CD4-positive, CD25-positive, alpha-beta regulatory T cell (primary cell): ENCODE data around the gene AP1S1. TPM values are rescaled to one million over a fixed set of nuclear protein-coding genes. Genes with fewer than 3 reads are reported as not detected.
"Not testable (repeated sequence)": the region's sequence is repeated elsewhere in the genome, so short reads cannot be mapped to it uniquely, and the experiment has no call there.

Source experiments
- ATAC-seq, 2 donors: fragments of 150-1000 bp; cut with Tn5 transposase; one replicate each; pipeline ENCODE4 v1.10.0; 2021; ENCODE audit warnings: low read depth in 2 of 2, moderate number of reproducible peaks in 2 of 2, moderate library complexity in 1 of 2
- DNase-seq, 3 donors: peaks; one replicate each; pipeline versions ENCODE4 v3.0.0 to v3.0.0-alpha.2; 2012 to 2022; ENCODE audit warnings: mixed read lengths in 1 of 3
- H3K27ac ChIP-seq: one replicate; pipeline ENCODE4 v1.7.0; 2013; ENCODE audit warnings: mild to moderate bottlenecking, low read length; ENCODE audit not compliant: insufficient read depth, poor library complexity, severe bottlenecking
- H3K27me3 ChIP-seq: one replicate; pipeline ENCODE4 v1.7.0; 2013; ENCODE audit warnings: low read length; ENCODE audit not compliant: control insufficient read depth, insufficient read depth
- H3K36me3 ChIP-seq: one replicate; pipeline ENCODE4 v1.7.0; 2013; ENCODE audit warnings: mild to moderate bottlenecking, low read length, moderate library complexity; ENCODE audit not compliant: control insufficient read depth, insufficient read depth
- H3K4me1 ChIP-seq: 2 replicates; pipeline ENCODE4 v1.7.0; 2013; ENCODE audit warnings: mild to moderate bottlenecking, low read length; ENCODE audit not compliant: insufficient read depth, control insufficient read depth, poor library complexity, severe bottlenecking
- H3K4me3 ChIP-seq: one replicate; pipeline ENCODE4 v1.7.0; 2013; ENCODE audit warnings: low read depth, mild to moderate bottlenecking, low read length, moderate library complexity
- H3K9me3 ChIP-seq, 2 experiments: 1 replicate in 1 of 2; 2 replicates in 1 of 2; pipeline ENCODE4 v1.7.0; 2013; ENCODE audit warnings: low read length in 2 of 2, mild to moderate bottlenecking in 1 of 2, moderate library complexity in 1 of 2; ENCODE audit not compliant: control insufficient read depth in 2 of 2
- H3K27ac Mint-ChIP-seq, 3 donors: one replicate each; pipeline ENCODE4 v1.8.0; 2020 to 2022; ENCODE audit warnings: mild to moderate bottlenecking in 3 of 3, mixed read lengths in 3 of 3, moderate library complexity in 2 of 3
- H3K27me3 Mint-ChIP-seq: one replicate; pipeline ENCODE4 v1.8.0; 2022; ENCODE audit warnings: mild to moderate bottlenecking, mixed read lengths
- H3K36me3 Mint-ChIP-seq: one replicate; pipeline ENCODE4 v1.8.0; 2020; ENCODE audit warnings: mixed read lengths
- H3K4me1 Mint-ChIP-seq, 4 donors: one replicate each; pipeline ENCODE4 v1.8.0; 2020 to 2022; ENCODE audit warnings: mixed read lengths in 4 of 4, mild to moderate bottlenecking in 1 of 4
- H3K4me3 Mint-ChIP-seq, 4 donors: one replicate each; pipeline ENCODE4 v1.8.0; 2020 to 2022; ENCODE audit warnings: mild to moderate bottlenecking in 4 of 4, mixed read lengths in 4 of 4, moderate library complexity in 3 of 4
- H3K9me3 Mint-ChIP-seq, 7 donors: one replicate each; pipeline ENCODE4 v1.8.0; 2020 to 2022; ENCODE audit warnings: mixed read lengths in 7 of 7, mild to moderate bottlenecking in 3 of 7, moderate library complexity in 2 of 7
- polyA plus RNA-seq, 4 donors: library from polyadenylated mRNA; unstranded; fragments of 300-500 nt; fragmentation: Illumina TruSeq; gene quantifications; one replicate each; pipeline ENCODE4 v1.2.3, GENCODE V29; 2021
- total RNA-seq: library from RNA; stranded (reverse); gene quantifications from one replicate; pipeline ENCODE4 v1.2.3, GENCODE V29; 2022

AP1S1 gene
- total and polyA plus RNA-seq, 5 donors from 2014 or later = 5.4 to 14.5 (median 7.1) TPM

GRCh38 chr7:101202603-101202918 lies 48.3 kb downstream of the AP1S1 start:
- Histone ChIP-seq H3K4me1 (peaks cover 4% of the 10 kb centered on the region), H3K27me3 (no peaks in the 10 kb centered on the region), H3K9me3 (no peaks in the 10 kb centered on the region), H3K36me3 (no peaks in the 10 kb centered on the region), H3K4me3 (no peak overlapping the region), H3K27ac (no peak overlapping the region)
- H3K36me3 Mint-ChIP-seq = no peaks in the 10 kb centered on the region
- ATAC-seq (no peak), DNase-seq (no peak)
- H3K9me3 Mint-ChIP-seq = peaks cover 0 to 2% (median 0%) of the 10 kb centered on the region in 7 donors
- peaks cover 44% of the 10 kb centered on the region for H3K27me3 Mint-ChIP-seq
- no peak overlapping the region for H3K27ac Mint-ChIP-seq
- H3K4me1 Mint-ChIP-seq = peaks cover 0 to 8% (median 3%) of the 10 kb centered on the region in 4 donors
- H3K4me3 Mint-ChIP-seq = no peak overlapping the region

- not testable (repeated sequence) for H3K4me3 ChIP-seq
These were observed 49.8 kb downstream of the AP1S1 start for GRCh38 chr7:101203740-101204738.

GRCh38 chr7:101205901-101206664 lies 51.8 kb downstream of the AP1S1 start:
- no peak overlapping the region for H3K4me3 ChIP-seq
- DNase-seq (no peak), ATAC-seq (no peak)
- H3K9me3 ChIP-seq = no peaks in the 10 kb centered on the region
- peaks cover 4% of the 10 kb centered on the region for H3K4me1 ChIP-seq
- no peaks in the 10 kb centered on the region for H3K27me3 ChIP-seq
- Mint-ChIP-seq H3K27ac (no peak overlapping the region), H3K9me3 (peaks cover 0 to 2% (median 0%) of the 10 kb centered on the region in 7 donors), H3K4me3 (no peak overlapping the region), H3K4me1 (peaks cover 0 to 8% (median 2%) of the 10 kb centered on the region in 4 donors), H3K36me3 (peaks cover 4% of the 10 kb centered on the region), H3K27me3 (peaks cover 25% of the 10 kb centered on the region)
- H3K27ac ChIP-seq = no peak overlapping the region
- no peaks in the 10 kb centered on the region for H3K36me3 ChIP-seq

More at GRCh38 chr7:101203740-101204738, 49.8 kb downstream of the AP1S1 start:
- not testable (repeated sequence) for H3K9me3 ChIP-seq, H3K4me1 Mint-ChIP-seq, ATAC-seq, H3K9me3 Mint-ChIP-seq, H3K27ac ChIP-seq, H3K27me3 ChIP-seq, H3K4me1 ChIP-seq, H3K36me3 Mint-ChIP-seq, H3K36me3 ChIP-seq
- Mint-ChIP-seq H3K27me3 (peaks cover 39% of the 10 kb centered on the region), H3K4me3 (peak overlapping the region; percentile 66 to 81 (median 75)), H3K27ac (peak overlapping the region in 1 of 3 donors; percentile 76)
- DNase-seq = peak in 2 of 3 donors; percentile 20 to 21

GRCh38 chr7:101206665-101207042 lies 52.4 kb downstream of the AP1S1 start:
- Histone ChIP-seq H3K4me3 (no peak overlapping the region), H3K9me3 (no peaks in the 10 kb centered on the region), H3K27me3 (no peaks in the 10 kb centered on the region), H3K36me3 (no peaks in the 10 kb centered on the region), H3K27ac (no peak overlapping the region), H3K4me1 (peaks cover 3% of the 10 kb centered on the region)
- H3K36me3 Mint-ChIP-seq = peaks cover 4% of the 10 kb centered on the region
- H3K27ac Mint-ChIP-seq = no peak overlapping the region
- peaks cover 19% of the 10 kb centered on the region for H3K27me3 Mint-ChIP-seq
- H3K4me3 Mint-ChIP-seq = no peak overlapping the region
- DNase-seq = no peak
- ATAC-seq = no peak
- H3K9me3 Mint-ChIP-seq = peaks cover 0 to 2% (median 0%) of the 10 kb centered on the region in 7 donors
- peaks cover 0 to 8% (median 2%) of the 10 kb centered on the region in 4 donors for H3K4me1 Mint-ChIP-seq

GRCh38 chr7:101207459-101207858 lies 53.2 kb downstream of the AP1S1 start:
- Mint-ChIP-seq H3K27ac (peak overlapping the region in 2 of 3 donors; percentile 6 to 15), H3K4me3 (no peak overlapping the region), H3K36me3 (peaks cover 4% of the 10 kb centered on the region), H3K9me3 (peaks cover 0 to 2% (median 0%) of the 10 kb centered on the region in 7 donors), H3K4me1 (peaks cover 0 to 8% (median 2%) of the 10 kb centered on the region in 4 donors), H3K27me3 (peaks cover 14% of the 10 kb centered on the region)
- Histone ChIP-seq H3K27me3 (no peaks in the 10 kb centered on the region), H3K4me3 (no peak overlapping the region), H3K9me3 (no peaks in the 10 kb centered on the region), H3K27ac (no peak overlapping the region), H3K36me3 (no peaks in the 10 kb centered on the region), H3K4me1 (no peaks in the 10 kb centered on the region)
- ATAC-seq = no peak
- no peak for DNase-seq

- H3K36me3 ChIP-seq = peaks cover 3% of the 10 kb centered on the region
- H3K9me3 ChIP-seq = no peaks in the 10 kb centered on the region
- no peak overlapping the region for H3K27ac ChIP-seq
- no peaks in the 10 kb centered on the region for H3K4me1 ChIP-seq
- no peak overlapping the region for H3K4me3 ChIP-seq
- peaks cover 0 to under 1% (median 0%) of the 10 kb centered on the region in 7 donors for H3K9me3 Mint-ChIP-seq
- H3K27ac Mint-ChIP-seq = no peak overlapping the region
- peaks cover 0 to 6% (median under 1%) of the 10 kb centered on the region in 4 donors for H3K4me1 Mint-ChIP-seq
- DNase-seq = no peak
- H3K4me3 Mint-ChIP-seq = peak overlapping the region in 1 of 4 donors; percentile 27
- H3K36me3 Mint-ChIP-seq = peaks cover 4% of the 10 kb centered on the region
- H3K27me3 Mint-ChIP-seq = peaks cover 3% of the 10 kb centered on the region
- no peak for ATAC-seq
- H3K27me3 ChIP-seq = no peaks in the 10 kb centered on the region
These were observed 54.5 kb downstream of the AP1S1 start for GRCh38 chr7:101208794-101209193.

GRCh38 chr7:101210143-101210542 lies 55.9 kb downstream of the AP1S1 start:
- no peak overlapping the region for H3K4me3 ChIP-seq
- H3K27me3 Mint-ChIP-seq = no peaks in the 10 kb centered on the region
- no peaks in the 10 kb centered on the region for H3K9me3 Mint-ChIP-seq
- H3K27ac ChIP-seq = no peak overlapping the region
- DNase-seq (no peak), ATAC-seq (no peak)
- H3K9me3 ChIP-seq = no peaks in the 10 kb centered on the region
- H3K36me3 Mint-ChIP-seq = peaks cover 8% of the 10 kb centered on the region
- no peak overlapping the region for H3K4me3 Mint-ChIP-seq
- H3K36me3 ChIP-seq = peaks cover 9% of the 10 kb centered on the region
- no peaks in the 10 kb centered on the region for H3K4me1 ChIP-seq
- no peaks in the 10 kb centered on the region for H3K27me3 ChIP-seq
- H3K27ac Mint-ChIP-seq = no peak overlapping the region
- H3K4me1 Mint-ChIP-seq = no peaks in the 10 kb centered on the region
